HG03565 (cell line): ENCODE results near the gene ZNF445.
"Not testable (repeated sequence)": the region's sequence is repeated elsewhere in the genome, so short reads cannot be mapped to it uniquely, and the experiment has no call there.

ENCODE experiments used
- ATAC-seq: cut with Tn5 transposase; IDR thresholded peaks from one replicate; pipeline ENCODE4 v1.9.1; 2021; ENCODE audit warnings: mild to moderate bottlenecking, moderate library complexity; ENCODE audit not compliant: unreplicated experiment

The ZNF445 gene

GRCh38 chr3:44477312-44478030, at the start of gene ZNF445:
Gene ZNF445 (minus strand): TSS chr3:44477670. CDS start chr3:44455549, 22,121 bp downstream.
- peak; percentile 65 for ATAC-seq

DNA sequence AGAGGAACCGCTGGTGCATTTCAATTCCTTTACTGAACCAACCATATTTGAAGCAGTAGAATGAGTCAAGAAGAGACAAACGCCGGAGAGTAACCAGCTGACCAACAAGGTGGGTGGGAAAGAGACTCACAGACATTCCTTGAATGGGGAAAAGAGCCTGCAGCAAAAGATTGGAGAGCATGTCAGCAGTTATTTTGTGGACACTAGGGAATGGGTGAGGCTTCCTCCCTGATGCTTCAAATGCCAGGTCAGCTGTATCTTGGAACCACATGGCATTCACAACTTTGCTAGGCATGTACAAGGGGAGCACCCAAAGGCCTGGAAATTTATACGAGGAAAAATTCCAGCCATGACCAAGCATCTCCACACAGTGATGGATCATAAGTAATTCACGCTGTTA, 47.6 kb upstream of the ZNF445 start:
- no peak for ATAC-seq

GRCh38 chr3:44522494-44522933, 45.0 kb upstream of the ZNF445 start:
- no peak for ATAC-seq

- no peak for ATAC-seq
Observed at GRCh38 chr3:44521721-44522120, 44.3 kb upstream of the ZNF445 start.

- no peak for ATAC-seq
Observed at GRCh38 chr3:44518782-44519156, 41.3 kb upstream of the ZNF445 start.

GRCh38 chr3:44516230-44516629, 38.8 kb upstream of the ZNF445 start:
- no peak for ATAC-seq

GRCh38 chr3:44513513-44513912, 36.0 kb upstream of the ZNF445 start:
- ATAC-seq, result no peak

DNA sequence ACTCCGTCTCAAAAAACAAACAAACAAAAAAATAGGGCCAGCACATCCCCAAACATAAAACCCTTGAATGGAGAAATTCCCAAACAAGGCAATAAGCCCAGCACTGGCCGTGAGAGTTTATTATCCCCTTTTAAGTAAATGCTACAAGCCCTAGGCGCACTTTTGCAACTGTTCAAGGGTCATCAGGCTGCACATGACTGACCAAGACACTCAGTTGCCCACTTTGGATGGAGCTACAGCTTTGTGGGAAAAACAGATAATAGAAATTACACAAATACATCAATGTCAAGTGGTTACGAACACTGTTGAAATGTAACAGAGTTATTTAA, 33.7 kb upstream of the ZNF445 start:
- ATAC-seq, result no peak

DNA sequence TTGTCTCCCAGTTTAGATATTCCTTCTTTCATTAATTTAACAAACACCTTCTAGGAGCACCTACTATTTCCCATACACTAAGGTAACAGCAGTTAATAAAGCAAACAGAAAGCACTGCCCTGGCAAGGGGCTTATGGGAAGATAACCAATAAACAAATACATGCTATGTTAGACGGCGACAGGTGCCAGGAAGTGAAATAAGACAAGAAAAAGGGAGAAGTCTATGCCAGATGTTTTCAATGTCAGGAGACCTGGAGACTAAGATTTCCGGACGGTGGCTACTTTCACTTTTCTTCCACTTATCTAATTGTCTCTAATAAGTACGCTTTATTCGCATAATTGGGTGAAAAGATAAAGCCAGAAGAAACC, 32.5 kb upstream of the ZNF445 start:
- ATAC-seq, result peak; percentile 21

DNA sequence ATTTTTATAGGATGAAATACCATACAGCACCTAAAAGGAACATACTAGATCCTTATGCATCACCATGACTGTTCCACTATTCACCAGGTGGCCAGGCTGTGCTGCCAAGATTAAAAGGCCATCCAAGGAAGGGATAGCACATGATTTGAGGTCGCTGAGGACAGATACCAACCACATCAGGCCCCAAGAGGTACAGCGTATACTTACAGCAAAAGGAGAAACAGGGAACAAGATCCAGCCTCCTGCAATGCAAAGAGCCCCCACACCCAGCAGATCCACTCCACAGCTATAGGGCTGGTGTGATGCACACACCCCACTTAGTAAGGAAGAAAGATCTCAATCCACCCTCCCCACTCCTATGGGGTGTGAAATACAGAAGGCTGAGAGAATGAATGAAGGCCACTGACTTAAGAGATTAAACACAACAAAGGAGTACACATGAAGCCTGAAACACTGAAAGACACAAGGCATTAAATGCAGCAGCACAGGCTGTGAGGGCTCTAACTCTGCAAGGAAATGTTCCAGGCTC, 32.0 kb upstream of the ZNF445 start:
- no peak for ATAC-seq

GRCh38 chr3:44506961-44507360, 29.5 kb upstream of the ZNF445 start:
- ATAC-seq, result no peak

DNA sequence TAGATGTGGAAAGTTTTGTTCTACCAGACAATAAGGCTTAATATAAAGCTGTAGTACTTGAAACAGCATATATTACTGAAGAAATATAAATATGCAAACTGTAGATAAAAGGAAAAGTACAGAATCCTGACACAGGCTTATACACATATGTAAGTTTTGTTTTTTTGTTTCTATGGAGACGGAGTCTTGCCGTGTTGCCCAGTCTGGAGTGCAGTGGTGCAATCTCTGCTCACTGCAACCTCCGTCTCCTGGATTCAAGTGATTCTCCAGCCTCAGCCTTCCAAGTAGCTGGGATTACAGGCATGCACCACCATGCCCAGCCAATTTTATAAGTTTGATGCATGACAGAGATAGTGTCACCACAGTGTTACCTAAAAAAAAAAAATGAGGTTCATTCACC, 29.1 kb upstream of the ZNF445 start:
- no peak for ATAC-seq

DNA sequence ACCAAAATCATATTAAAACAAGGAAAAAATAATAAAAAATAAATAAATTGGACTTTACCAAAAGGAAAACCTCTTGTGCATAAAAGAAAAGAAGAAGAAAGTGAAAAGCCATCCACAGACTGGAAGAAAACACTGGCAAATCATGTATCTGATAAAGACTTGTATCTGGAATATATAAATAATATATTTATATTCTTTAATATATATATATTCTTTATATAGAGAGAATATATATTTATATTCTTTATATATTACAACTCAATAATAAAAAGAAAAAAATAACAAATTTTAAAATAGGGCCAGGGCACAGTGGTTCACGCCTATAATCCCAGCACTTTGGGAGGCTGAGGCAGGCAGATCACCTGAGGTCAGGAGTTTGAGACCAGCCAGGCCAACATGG, 27.1 kb upstream of the ZNF445 start:
- no peak for ATAC-seq

DNA sequence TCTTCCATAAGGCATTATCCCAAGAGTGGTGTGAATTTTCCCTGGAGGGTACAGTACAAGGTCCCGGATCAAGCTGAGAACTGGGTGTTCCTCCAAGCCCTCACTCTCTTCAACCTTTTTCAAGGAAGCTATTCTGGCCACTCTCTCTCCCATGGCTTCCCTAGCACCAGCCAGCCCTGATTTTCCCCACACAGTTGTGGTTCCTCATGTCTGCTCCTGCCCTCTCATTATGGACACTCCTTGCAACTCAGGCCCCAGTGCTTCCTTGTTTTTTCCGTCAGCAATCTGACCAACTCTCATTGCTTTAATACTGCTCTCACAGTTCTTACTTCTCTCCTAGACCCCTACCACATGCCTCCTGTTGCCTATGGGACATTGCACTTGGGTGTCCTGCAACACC, 25.7 kb upstream of the ZNF445 start:
- ATAC-seq, result not testable (repeated sequence)

- no peak for ATAC-seq
Observed at GRCh38 chr3:44501971-44502370, 24.5 kb upstream of the ZNF445 start.

GRCh38 chr3:44499899-44500168, 22.4 kb upstream of the ZNF445 start:
- not testable (repeated sequence) for ATAC-seq

DNA sequence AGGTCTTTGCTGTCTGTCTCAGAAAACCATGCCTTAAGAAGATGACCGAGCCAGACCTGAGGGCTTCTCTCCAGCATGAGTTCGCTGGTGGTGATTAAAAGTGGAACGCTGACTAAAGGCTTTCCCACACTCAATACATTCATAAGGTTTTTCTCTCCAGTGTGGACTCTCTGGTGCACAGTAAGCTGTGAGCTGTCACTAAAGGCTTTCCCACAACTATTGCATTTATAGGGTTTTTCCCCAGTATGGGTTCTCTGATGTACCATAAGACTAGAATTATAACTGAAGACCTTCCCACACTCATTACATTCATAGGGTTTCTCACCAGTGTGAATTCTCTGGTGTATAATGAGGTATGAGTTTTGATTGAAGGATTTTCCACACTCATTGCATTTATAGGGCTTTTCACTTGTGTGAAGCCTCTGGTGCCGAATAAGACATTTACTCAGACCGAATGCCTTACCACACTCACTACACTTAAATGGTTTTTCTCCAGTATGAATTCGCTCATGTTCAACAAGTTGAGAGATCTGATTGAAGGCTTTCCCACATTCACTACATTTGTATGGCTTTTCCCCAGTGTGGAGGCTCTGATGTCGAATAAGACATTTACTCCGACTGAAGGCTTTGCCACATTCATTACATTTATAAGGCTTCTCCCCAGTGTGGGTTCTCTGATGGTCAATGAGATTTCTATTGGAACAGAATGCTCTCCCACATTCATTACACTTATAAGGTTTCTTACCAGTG, 21.9 kb upstream of the ZNF445 start:
- no peak for ATAC-seq

- no peak for ATAC-seq
Observed at GRCh38 chr3:44495636-44496415, 18.4 kb upstream of the ZNF445 start.

DNA sequence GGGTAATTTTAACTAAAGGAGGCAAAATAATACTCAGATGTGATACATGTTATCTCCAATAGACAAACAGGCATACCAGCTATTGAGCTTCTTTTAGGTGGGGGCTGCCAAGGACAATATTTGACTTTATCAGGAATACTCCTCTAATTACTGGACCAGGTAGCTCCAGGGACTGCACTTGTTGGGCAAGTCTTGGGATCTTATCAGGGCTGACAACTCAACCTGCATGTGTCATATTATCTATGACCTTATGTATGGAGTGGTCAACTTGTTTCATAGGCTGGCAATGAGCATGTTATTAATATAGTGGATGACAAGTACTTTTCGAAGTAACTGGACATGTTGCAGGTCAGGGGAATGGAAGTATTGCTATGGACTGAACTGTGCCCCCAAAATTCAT, 15.0 kb upstream of the ZNF445 start:
- no peak for ATAC-seq

DNA sequence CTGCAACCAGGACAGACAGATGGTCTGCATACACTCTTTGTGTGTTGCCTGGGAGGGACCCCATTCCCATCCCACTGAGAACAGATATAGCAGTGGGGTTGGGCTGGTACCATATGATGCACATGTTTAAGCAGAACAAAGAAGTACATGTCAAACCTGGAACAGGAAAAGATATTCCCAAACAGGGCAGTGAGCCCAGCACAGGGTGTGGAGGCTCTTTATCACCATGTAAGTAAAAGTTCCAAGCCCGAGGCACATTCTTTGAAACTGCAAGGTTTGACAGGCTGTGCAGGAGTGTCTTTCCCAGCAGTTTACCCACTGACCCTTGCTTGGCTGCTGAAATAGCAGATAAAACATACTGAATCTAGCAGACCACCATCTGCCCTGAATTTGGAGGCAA, 5.3 kb upstream of the ZNF445 start:
- ATAC-seq, result no peak

DNA sequence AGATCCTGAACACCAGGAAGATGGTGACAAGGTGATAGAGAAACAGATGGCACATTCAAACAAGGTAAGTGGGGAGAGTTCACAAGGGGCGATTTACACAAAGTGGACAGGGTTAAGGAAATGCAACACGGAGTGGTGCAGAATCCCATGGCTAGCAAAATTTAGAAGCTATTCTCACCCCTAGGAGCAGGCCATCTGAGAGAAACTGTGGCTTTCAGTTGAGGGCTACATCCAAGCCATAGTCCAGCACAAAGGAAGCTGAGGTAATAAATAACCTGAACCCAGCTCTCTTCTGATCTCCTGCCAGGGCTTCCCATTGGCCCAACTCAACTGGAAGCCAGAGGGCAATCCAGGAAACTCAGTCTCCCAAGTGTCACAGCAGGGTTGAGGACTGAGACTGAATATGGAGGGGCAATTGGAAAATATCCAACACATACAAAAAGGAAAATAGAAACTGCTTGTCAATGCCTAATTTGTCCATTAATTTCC, 1.2 kb upstream of the ZNF445 start:
- no peak for ATAC-seq

DNA sequence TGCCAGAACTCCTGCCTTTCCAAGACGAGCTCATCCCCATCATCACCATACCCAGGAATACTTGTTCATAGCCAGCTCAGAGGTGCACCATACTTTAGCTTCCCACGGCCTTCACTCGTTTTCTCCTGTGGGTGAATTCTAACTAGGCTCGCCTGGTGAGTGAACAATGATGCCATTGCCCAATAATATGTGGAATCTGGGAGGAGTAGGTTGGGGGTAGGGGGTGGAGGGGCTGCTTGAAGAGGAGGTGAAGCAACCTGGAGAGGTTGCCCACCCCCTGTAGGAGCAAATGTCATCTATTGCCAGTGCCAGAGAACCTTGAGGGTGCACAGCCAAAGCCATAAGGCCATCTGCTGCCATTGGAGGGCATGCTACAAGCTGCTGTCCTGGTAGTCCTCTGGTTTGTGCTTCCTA, 592 bp upstream of the ZNF445 start:
- ATAC-seq, result no peak
